ENCODE data around the gene FBXO10. TPM values are rescaled to one million over a fixed set of nuclear protein-coding genes. Genes with fewer than 3 reads are reported as not detected.

The FBXO10 gene
- total and polyA plus RNA-seq, 2 of the 8 experiments (the other 6 are each of a cell fraction or from before 2014, with no cell fraction given), result 13.1 to 13.9 TPM

DNA sequence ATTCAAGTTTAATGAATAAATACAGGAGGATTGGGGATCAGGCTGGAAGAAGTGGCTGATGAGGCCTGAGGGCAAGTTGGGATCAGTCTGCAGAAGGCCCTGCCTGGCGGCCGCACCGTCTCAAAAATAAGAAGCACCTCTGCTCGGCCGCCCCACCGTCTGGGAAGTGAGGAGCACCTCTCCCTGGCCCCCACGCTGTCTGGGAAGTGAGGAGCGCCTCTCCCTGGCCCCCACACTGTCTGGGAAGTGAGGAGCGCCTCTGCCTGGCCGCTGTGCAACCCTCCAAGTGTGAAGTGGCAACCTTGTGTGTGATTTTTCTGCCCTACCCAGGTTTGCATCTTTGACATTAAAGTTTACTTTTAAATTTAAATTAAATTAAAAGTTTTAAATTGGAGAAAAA lies 55.1 kb downstream of the FBXO10 start:
- H4K5ac ChIP-seq (ENCODE audit: insufficient read length, low read depth, low read length), result no peak overlapping the region
- no peaks in the 10 kb centered on the region for H3K27me3 ChIP-seq (replicated peaks in 1 of 4; ENCODE audit: control insufficient read depth in 3 of 4, extremely low read depth in 1 of 4, insufficient read depth in 3 of 4, low read length in 3 of 4)
- H4K91ac ChIP-seq (replicated peaks; ENCODE audit: insufficient read length, low read length), result no peak overlapping the region
- FAIRE-seq, result no peak
- H3K23ac ChIP-seq (ENCODE audit: insufficient read length), result no peak overlapping the region
- H4K8ac ChIP-seq (ENCODE audit: extremely low read depth, insufficient read depth, low read length), result no peak overlapping the region
- H3K56ac ChIP-seq (replicated peaks; ENCODE audit: insufficient read length, low read depth, low read length), result no peak overlapping the region
- no peak overlapping the region for H3K4me2 ChIP-seq (ENCODE audit: insufficient read depth in 1 of 2, low read depth in 2 of 2, low read length in 2 of 2)
- no peak overlapping the region for H3K4me3 ChIP-seq (ENCODE audit: extremely low read depth in 1 of 4, insufficient read depth in 2 of 4, low read depth in 3 of 4, low read length in 4 of 4)
- H3K79me1 ChIP-seq (ENCODE audit: low read depth, low read length), result no peaks in the 10 kb centered on the region
- H2BK5ac ChIP-seq (ENCODE audit: low read depth, low read length), result no peak overlapping the region
- no peak overlapping the region for H2BK15ac ChIP-seq (ENCODE audit: low read length)
- WGBS, 2 experiments (ENCODE audit: extremely low coverage in 1 of 2, insufficient coverage in 1 of 2, insufficient read length in 1 of 2, insufficient replicate concordance in 2 of 2, low coverage in 1 of 2, low lambda C conversion rate in 2 of 2, missing lambda C conversion rate in 1 of 2), result 94% methylated on average over 10 of the region's 10 CpGs; no CpG with 5 or more reads in 1 of the 2 experiments
- no peak overlapping the region for H3K14ac ChIP-seq (ENCODE audit: insufficient read length)
- no peaks in the 10 kb centered on the region for H3K9me3 ChIP-seq (ENCODE audit: insufficient read depth in 2 of 2, low read depth in 1 of 2, low read length in 1 of 2)
- no peak overlapping the region for H2AK5ac ChIP-seq (ENCODE audit: low read depth, low read length)
- H2BK20ac ChIP-seq (ENCODE audit: low read length), result no peak overlapping the region
- TF ChIP-seq POU5F1 (IDR thresholded peaks at IDR 0.05; ENCODE audit: low read depth, low read length), result no peak
- TF ChIP-seq EP300 (IDR thresholded peaks at IDR 0.05; ENCODE audit: borderline replicate concordance in 1 of 2, low read depth in 2 of 2, low read length in 2 of 2), result no peak
- no peak for TF ChIP-seq KDM1A (IDR thresholded peaks at IDR 0.05; ENCODE audit: borderline replicate concordance, low read length)
- TF ChIP-seq SUZ12 (IDR thresholded peaks at IDR 0.05; ENCODE audit: low read length), result no peak
- no peak for TF ChIP-seq MAFK (IDR thresholded peaks at IDR 0.05; ENCODE audit: low read depth, low read length)
- TF ChIP-seq POLR2AphosphoS5 (IDR thresholded peaks at IDR 0.05; ENCODE audit: low read depth, low read length), result no peak
- no peaks in the 10 kb centered on the region for H3K4me1 ChIP-seq (replicated peaks in 1 of 4; ENCODE audit: control insufficient read depth in 3 of 4, insufficient read depth in 4 of 4, low read length in 3 of 4)
- DNase-seq (ENCODE audit: low read depth in 1 of 2, low spot score in 2 of 2), result no peak
- H3K27ac ChIP-seq (ENCODE audit: low read depth, low read length), result no peak overlapping the region
- peaks cover 9 to 26% (median 12%) of the 10 kb centered on the region in 4 experiments; a peak in 7 of 8 replicates for H3K36me3 ChIP-seq (ENCODE audit: control insufficient read depth in 2 of 4, insufficient read depth in 4 of 4, low read length in 3 of 4)
- no peak overlapping the region for H2AFZ ChIP-seq (ENCODE audit: low read length)
- H2BK120ac ChIP-seq (replicated peaks; ENCODE audit: low read depth, low read length), result no peak overlapping the region
- peaks cover 0 to 2% of the 10 kb centered on the region in 2 experiments for H4K20me1 ChIP-seq (replicated peaks in 1 of 2; ENCODE audit: control insufficient read depth in 1 of 2, insufficient read depth in 2 of 2, low read length in 2 of 2)
- H3K4ac ChIP-seq (replicated peaks; ENCODE audit: insufficient read length, low read depth, low read length), result no peak overlapping the region
- no peak overlapping the region for H3K9ac ChIP-seq (replicated peaks in 1 of 4; ENCODE audit: extremely low read depth in 1 of 4, low read depth in 3 of 4, low read length in 3 of 4)
- no peaks in the 10 kb centered on the region for H3K79me2 ChIP-seq (ENCODE audit: control insufficient read depth in 1 of 2, insufficient read depth in 2 of 2, low read length in 2 of 2)
- CTCF ChIA-PET (ENCODE audit: partially characterized antibody), result interaction anchor here (1.0 to 1.5 kb wide), 3 partner anchors 26 to 39 kb away, joined by 3 read pairs; partner anchors contain the start of gene POLR1E
- H2BK12ac ChIP-seq (ENCODE audit: low read depth, low read length), result no peak overlapping the region
- H3K23me2 ChIP-seq (ENCODE audit: low read depth, low read length), result no peaks in the 10 kb centered on the region
- POLR2A ChIA-PET (ENCODE audit: partially characterized antibody), result no interaction called here
- H3K18ac ChIP-seq (ENCODE audit: extremely low read depth, low read length), result no peak overlapping the region
